Right lobe of liver (tissue), 4 donors: ENCODE measurements around the gene LRRC32.

Experiments
- CTCF ChIP-seq, 4 donors: fragments of 200-600 bp in 3 of 4; fragments of 450-650 bp in 1 of 4; IDR thresholded peaks; one replicate each; pipeline versions ENCODE4 v1.5.1 to v1.8.0; 2016 to 2022; ENCODE audit warnings: antibody characterized with exemption in 4 of 4, mild to moderate bottlenecking in 2 of 4
- POLR2A ChIP-seq: fragments of 450-650 bp; IDR thresholded peaks from one replicate; pipeline ENCODE4 v1.6.1; 2017; ENCODE audit warnings: antibody characterized with exemption, mild to moderate bottlenecking
- donor health status: DM: no; HTN: no; CAD: no.
- donor health status: DM: no; HTN: no; CAD: no.
- donor health status: DM: no; HTN: yes; CAD: no.

DNA sequence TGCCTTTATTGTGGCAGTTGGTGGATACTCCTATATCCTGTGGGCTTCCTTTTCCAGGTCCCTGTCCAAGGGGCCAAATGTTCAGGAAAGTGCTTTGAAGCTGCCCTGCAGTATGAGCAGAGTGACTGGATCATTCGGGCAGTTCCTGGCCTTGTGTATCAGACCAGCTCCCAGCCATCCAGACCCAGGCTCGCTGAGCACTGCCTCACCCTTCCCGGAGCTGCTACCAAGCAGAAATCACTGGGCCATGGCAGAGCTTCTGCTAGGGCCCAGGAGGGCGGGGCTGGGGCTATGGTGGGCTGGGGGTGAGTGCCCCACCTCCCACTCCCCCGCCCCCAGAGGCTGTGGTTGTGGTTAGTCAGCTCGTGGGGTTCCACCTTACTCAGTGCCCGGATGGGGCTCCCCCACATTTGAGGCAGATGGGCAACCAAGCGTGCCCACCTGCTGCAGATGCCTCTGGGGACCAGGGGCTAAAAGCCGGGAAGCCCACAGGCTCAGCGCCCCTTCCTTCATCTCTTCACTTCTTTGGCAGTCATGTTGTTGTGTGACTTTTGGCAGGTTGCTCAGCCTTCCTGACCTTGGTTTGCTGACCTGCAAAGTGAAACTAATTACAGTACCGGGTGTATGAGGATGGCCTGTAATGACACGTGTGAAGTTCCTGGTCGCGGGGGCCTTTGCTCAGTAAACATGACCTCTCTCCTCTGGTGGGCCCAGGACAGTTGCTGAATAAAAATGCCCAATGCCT lies 2.1 kb upstream of the LRRC32 start:
- TF ChIP-seq CTCF (IDR thresholded peaks at IDR 0.05) (no peak), POLR2A (no peak)
